ENCODE data around the gene GHDC. TPM values are rescaled to one million over a fixed set of nuclear protein-coding genes. Genes with fewer than 3 reads are reported as not detected.

Gene GHDC
- total RNA-seq, 1 donor from 2014 or later: 8.4 TPM

DNA sequence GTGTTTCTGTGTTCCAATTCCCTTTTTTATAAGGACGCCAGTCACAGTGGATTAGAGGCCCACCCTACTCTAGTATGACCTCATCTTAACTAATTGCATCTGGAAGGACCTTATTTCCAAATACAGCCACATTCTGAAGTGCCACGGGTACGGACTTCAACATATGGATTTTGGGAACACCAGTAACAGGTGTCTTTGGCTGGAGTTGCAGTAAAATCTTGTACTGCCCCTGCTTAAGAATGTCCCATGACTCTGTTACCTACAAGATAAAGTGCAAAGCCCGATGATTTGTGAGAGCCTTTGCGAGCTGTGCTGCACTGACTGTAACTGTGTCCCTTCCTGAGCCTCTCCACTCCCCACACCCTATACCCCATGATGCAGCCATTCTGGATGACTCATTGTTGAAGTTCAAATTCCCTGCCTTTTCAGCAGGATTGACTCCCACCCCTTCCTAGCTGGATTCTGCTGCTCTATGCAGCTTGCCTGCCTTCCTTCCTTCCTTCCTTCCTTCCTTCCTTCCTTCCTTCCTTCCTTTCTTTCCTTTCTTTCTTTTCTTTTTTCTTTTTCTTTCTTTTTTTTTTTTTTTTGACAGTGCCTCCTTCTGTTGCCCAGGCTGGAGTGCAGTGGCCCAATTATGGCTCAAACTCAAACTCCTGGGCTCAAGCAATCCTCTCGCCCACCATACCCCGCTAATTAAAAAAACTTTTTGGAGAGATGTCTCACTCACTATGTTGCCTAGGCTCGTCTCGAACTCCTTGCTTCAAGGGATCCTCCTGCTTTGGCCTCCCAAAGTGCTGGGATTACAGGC lies 11.2 kb downstream of the GHDC start:
- TF ChIP-seq CTCF (IDR thresholded peaks at IDR 0.05; ENCODE audit: borderline replicate concordance): no peak
- Histone ChIP-seq H3K4me1 (peaks cover 43% of the 10 kb centered on the region), H3K9me3 (replicated peaks) (no peaks in the 10 kb centered on the region), H3K27ac (replicated peaks) (peak overlapping the region; percentile 90), H3K36me3 (no peaks in the 10 kb centered on the region), H3K4me3 (peak overlapping the region; percentile 68), H3K27me3 (ENCODE audit: low read depth) (peaks cover 34% of the 10 kb centered on the region)
- intact Hi-C loops (cut with micrococcal nuclease): no loop called here
- no peak for DNase-seq

DNA sequence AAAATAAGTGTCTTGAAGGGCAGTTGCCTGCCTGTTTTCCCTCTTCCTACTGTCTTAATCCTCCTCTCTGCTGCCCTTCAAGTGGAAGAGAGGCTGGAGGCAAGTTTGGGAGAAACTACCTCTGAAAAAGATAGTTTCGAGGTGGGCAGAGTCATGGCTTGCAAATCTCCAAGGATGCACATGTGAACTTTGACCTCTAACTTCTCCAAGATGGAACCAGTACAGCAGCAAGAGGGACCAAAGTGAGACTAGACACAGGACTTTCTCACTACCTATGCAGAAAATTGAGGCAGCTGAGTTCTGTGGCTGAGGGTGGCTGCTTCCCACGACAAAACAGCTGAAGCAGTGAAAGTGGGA lies 12.5 kb downstream of the GHDC start:
- Histone ChIP-seq H3K4me1 (peaks cover 43% of the 10 kb centered on the region), H3K27me3 (ENCODE audit: low read depth) (peaks cover 34% of the 10 kb centered on the region), H3K9me3 (replicated peaks) (no peaks in the 10 kb centered on the region), H3K27ac (replicated peaks) (no peak overlapping the region), H3K4me3 (no peak overlapping the region), H3K36me3 (no peaks in the 10 kb centered on the region)
- no peak for TF ChIP-seq CTCF (IDR thresholded peaks at IDR 0.05; ENCODE audit: borderline replicate concordance)
- intact Hi-C loops (cut with micrococcal nuclease): no loop called here
- no peak for DNase-seq

- H3K9me3 ChIP-seq (replicated peaks): no peaks in the 10 kb centered on the region
- peak; percentile 82 for DNase-seq
- peak within 1 kb of the TSS; percentile 66 for H3K4me3 ChIP-seq
- H3K27ac ChIP-seq (replicated peaks): peak within 1 kb of the TSS; percentile 8
- peaks cover 34% of the 10 kb centered on the region for H3K27me3 ChIP-seq (ENCODE audit: low read depth)
- H3K36me3 ChIP-seq: no peaks in the 10 kb centered on the region
- intact Hi-C loops (cut with micrococcal nuclease): no loop called here
- TF ChIP-seq CTCF (IDR thresholded peaks at IDR 0.05; ENCODE audit: borderline replicate concordance): peak; percentile 65
- peaks cover 43% of the 10 kb centered on the region for H3K4me1 ChIP-seq
Measured at GRCh38 chr17:42180922-42181850, 13.1 kb downstream of the GHDC start, which contains the start of gene KCNH4. Gene KCNH4, minus strand, starts transcription at chr17:42181142. Its CDS starts 197 bp downstream, at chr17:42180945.

DNA sequence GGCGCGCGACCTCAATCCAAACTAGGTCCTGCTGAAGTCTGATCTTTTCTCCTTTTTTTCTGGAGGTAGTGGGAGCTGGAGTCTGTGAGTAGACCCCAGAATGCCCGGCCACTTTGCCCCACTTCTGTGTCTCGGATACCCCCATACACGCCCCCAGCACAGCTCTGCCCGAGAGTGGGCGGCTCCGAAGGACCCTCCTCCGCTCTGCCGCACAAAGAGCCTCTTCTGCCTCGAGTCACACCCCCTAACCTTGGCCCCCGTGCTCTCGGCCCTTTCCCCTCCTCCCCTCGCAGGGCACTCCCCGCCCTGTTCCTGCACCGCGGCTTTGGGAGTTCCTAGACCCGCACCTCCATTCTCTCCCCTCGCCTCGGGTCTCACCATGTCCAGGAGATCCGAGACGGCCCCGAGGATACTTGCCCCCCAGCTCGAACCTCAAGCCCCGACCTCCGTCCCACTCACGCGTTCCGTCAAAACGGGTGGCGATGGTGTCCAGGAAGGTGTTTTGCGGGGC lies 13.8 kb downstream of the GHDC start:
- Histone ChIP-seq H3K36me3 (no peaks in the 10 kb centered on the region), H3K27ac (replicated peaks) (peak overlapping the region; percentile 8), H3K27me3 (ENCODE audit: low read depth) (peaks cover 34% of the 10 kb centered on the region), H3K9me3 (replicated peaks) (no peaks in the 10 kb centered on the region), H3K4me3 (peak overlapping the region; percentile 66), H3K4me1 (peaks cover 43% of the 10 kb centered on the region)
- intact Hi-C loops (cut with micrococcal nuclease): no loop called here
- DNase-seq: no peak
- TF ChIP-seq CTCF (IDR thresholded peaks at IDR 0.05; ENCODE audit: borderline replicate concordance): no peak

GRCh38 chr17:42179911-42180410 lies 14.3 kb downstream of the GHDC start:
- peaks cover 43% of the 10 kb centered on the region for H3K4me1 ChIP-seq
- H3K9me3 ChIP-seq (replicated peaks): no peaks in the 10 kb centered on the region
- no peaks in the 10 kb centered on the region for H3K36me3 ChIP-seq
- DNase-seq: peak; percentile 25
- H3K4me3 ChIP-seq: peak overlapping the region; percentile 66
- intact Hi-C loops (cut with micrococcal nuclease): no loop called here
- TF ChIP-seq CTCF (IDR thresholded peaks at IDR 0.05; ENCODE audit: borderline replicate concordance): no peak
- peaks cover 34% of the 10 kb centered on the region for H3K27me3 ChIP-seq (ENCODE audit: low read depth)
- H3K27ac ChIP-seq (replicated peaks): no peak overlapping the region
